Breast epithelium (tissue), 3 donors: ENCODE measurements around the gene GABPB2.

Source experiments
- POLR2A ChIP-seq: fragments of 450-650 bp; IDR thresholded peaks from one replicate; pipeline ENCODE4 v1.6.1; 2016; ENCODE audit warnings: antibody characterized with exemption, mild to moderate bottlenecking, moderate library complexity
- POLR2AphosphoS5 ChIP-seq, 3 donors: sonication (generic); formaldehyde crosslinking; IDR thresholded peaks; one replicate each; pipeline ENCODE4 v1.6.1; 2017; ENCODE audit warnings: antibody characterized with exemption in 3 of 3
- TF ChIP-seq, protein P1 (sequence below), 3 donors: fragments of 450-650 bp; IDR thresholded peaks; one replicate each; pipeline ENCODE4 v1.5.1; 2016 to 2017; ENCODE audit warnings: antibody characterized with exemption in 3 of 3, mild to moderate bottlenecking in 3 of 3, moderate library complexity in 3 of 3

- TF ChIP-seq, protein P1, sequence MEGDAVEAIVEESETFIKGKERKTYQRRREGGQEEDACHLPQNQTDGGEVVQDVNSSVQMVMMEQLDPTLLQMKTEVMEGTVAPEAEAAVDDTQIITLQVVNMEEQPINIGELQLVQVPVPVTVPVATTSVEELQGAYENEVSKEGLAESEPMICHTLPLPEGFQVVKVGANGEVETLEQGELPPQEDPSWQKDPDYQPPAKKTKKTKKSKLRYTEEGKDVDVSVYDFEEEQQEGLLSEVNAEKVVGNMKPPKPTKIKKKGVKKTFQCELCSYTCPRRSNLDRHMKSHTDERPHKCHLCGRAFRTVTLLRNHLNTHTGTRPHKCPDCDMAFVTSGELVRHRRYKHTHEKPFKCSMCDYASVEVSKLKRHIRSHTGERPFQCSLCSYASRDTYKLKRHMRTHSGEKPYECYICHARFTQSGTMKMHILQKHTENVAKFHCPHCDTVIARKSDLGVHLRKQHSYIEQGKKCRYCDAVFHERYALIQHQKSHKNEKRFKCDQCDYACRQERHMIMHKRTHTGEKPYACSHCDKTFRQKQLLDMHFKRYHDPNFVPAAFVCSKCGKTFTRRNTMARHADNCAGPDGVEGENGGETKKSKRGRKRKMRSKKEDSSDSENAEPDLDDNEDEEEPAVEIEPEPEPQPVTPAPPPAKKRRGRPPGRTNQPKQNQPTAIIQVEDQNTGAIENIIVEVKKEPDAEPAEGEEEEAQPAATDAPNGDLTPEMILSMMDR (IDR thresholded peaks at IDR 0.05), result no peak
- TF ChIP-seq POLR2AphosphoS5 (IDR thresholded peaks at IDR 0.05), result no peak
- TF ChIP-seq POLR2A, result no peak
Observed at GRCh38 chr1:151158326-151158725, 87.8 kb downstream of the GABPB2 start.
